Medulla oblongata (tissue), 1 donor: ENCODE results near the gene SRGAP2B.
"Not testable (repeated sequence)": the region's sequence is repeated elsewhere in the genome, so short reads cannot be mapped to it uniquely, and the experiment has no call there.

Experiments
- DNase-seq: peaks from one replicate; pipeline ENCODE4 v3.0.0-alpha.2; 2015; ENCODE audit errors: extremely low spot score

The SRGAP2B gene

GRCh38 chr1:144947495-144947894 is 147.6 kb downstream of the SRGAP2B start:
- not testable (repeated sequence) for DNase-seq

GRCh38 chr1:144946525-144947480 is 148.3 kb downstream of the SRGAP2B start:
- DNase-seq, result not testable (repeated sequence)

- not testable (repeated sequence) for DNase-seq
Measured at GRCh38 chr1:144941710-144942109, 153.4 kb downstream of the SRGAP2B start.

- DNase-seq, result not testable (repeated sequence)
Measured at GRCh38 chr1:144940054-144940453, 155.1 kb downstream of the SRGAP2B start.

GRCh38 chr1:144938627-144939026 is 156.5 kb downstream of the SRGAP2B start:
- not testable (repeated sequence) for DNase-seq

- DNase-seq, result not testable (repeated sequence)
Measured at GRCh38 chr1:144936186-144936732, 158.9 kb downstream of the SRGAP2B start.

- DNase-seq, result not testable (repeated sequence)
Measured at GRCh38 chr1:144935310-144935709, 159.8 kb downstream of the SRGAP2B start.

GRCh38 chr1:144933014-144933413 is 162.1 kb downstream of the SRGAP2B start:
- not testable (repeated sequence) for DNase-seq

GRCh38 chr1:144932153-144932552 is 163.0 kb downstream of the SRGAP2B start:
- DNase-seq, result peak; percentile 17

GRCh38 chr1:144931553-144931952 is 163.6 kb downstream of the SRGAP2B start:
- peak; percentile 0 for DNase-seq

- DNase-seq, result peak; percentile 0
Measured at GRCh38 chr1:144930085-144930777, 164.9 kb downstream of the SRGAP2B start.

GRCh38 chr1:144927292-144927691 is 167.8 kb downstream of the SRGAP2B start:
- DNase-seq, result not testable (repeated sequence)

- DNase-seq, result not testable (repeated sequence)
Measured at GRCh38 chr1:144923640-144924039, 171.5 kb downstream of the SRGAP2B start.

GRCh38 chr1:144922785-144923184 is 172.3 kb downstream of the SRGAP2B start:
- peak; percentile 1 for DNase-seq

GRCh38 chr1:144919106-144919505 is 176.0 kb downstream of the SRGAP2B start:
- DNase-seq, result not testable (repeated sequence)

- DNase-seq, result not testable (repeated sequence)
Measured at GRCh38 chr1:144918027-144918603, 177.0 kb downstream of the SRGAP2B start.

- not testable (repeated sequence) for DNase-seq
Measured at GRCh38 chr1:144917154-144918026, 177.7 kb downstream of the SRGAP2B start.

GRCh38 chr1:144913977-144914734 is 181.0 kb downstream of the SRGAP2B start:
- DNase-seq, result not testable (repeated sequence)

- DNase-seq, result not testable (repeated sequence)
Measured at GRCh38 chr1:144913458-144913857, 181.7 kb downstream of the SRGAP2B start.

GRCh38 chr1:144910729-144911128 is 184.4 kb downstream of the SRGAP2B start:
- DNase-seq, result not testable (repeated sequence)
